Measurements from ENCODE around the gene LHPP.

Gene LHPP

GRCh38 chr10:124625831-124626238, 164.2 kb downstream of the LHPP start:
- no peak for DNase-seq (ENCODE audit: low read depth)

- no peak for DNase-seq (ENCODE audit: low read depth)
Measured at GRCh38 chr10:124626759-124627380, 165.2 kb downstream of the LHPP start.

- no peak for DNase-seq (ENCODE audit: low read depth)
Measured at GRCh38 chr10:124627866-124628675, 166.4 kb downstream of the LHPP start.

- DNase-seq (ENCODE audit: low read depth) = no peak
Measured at GRCh38 chr10:124628676-124629021, 167.0 kb downstream of the LHPP start.

GRCh38 chr10:124629415-124629814, 167.8 kb downstream of the LHPP start:
- DNase-seq (ENCODE audit: low read depth) = no peak

- DNase-seq (ENCODE audit: low read depth) = no peak
Measured at GRCh38 chr10:124629842-124630241, 168.2 kb downstream of the LHPP start.

GRCh38 chr10:124630551-124630950, 168.9 kb downstream of the LHPP start:
- DNase-seq (ENCODE audit: low read depth) = no peak

GRCh38 chr10:124632064-124632531, 170.5 kb downstream of the LHPP start:
- DNase-seq (ENCODE audit: low read depth) = no peak

- no peak for DNase-seq (ENCODE audit: low read depth)
Measured at GRCh38 chr10:124632566-124632965, 170.9 kb downstream of the LHPP start.

- no peak for DNase-seq (ENCODE audit: low read depth)
Measured at GRCh38 chr10:124636271-124636995, 174.8 kb downstream of the LHPP start.

GRCh38 chr10:124637091-124637700, 175.6 kb downstream of the LHPP start:
- no peak for DNase-seq (ENCODE audit: low read depth)

- no peak for DNase-seq (ENCODE audit: low read depth)
Measured at GRCh38 chr10:124637746-124638145, 176.1 kb downstream of the LHPP start.

GRCh38 chr10:124639206-124639605, 177.6 kb downstream of the LHPP start:
- no peak for DNase-seq (ENCODE audit: low read depth)

- no peak for DNase-seq (ENCODE audit: low read depth)
Measured at GRCh38 chr10:124639646-124640045, 178.0 kb downstream of the LHPP start.

- DNase-seq (ENCODE audit: low read depth) = no peak
Measured at GRCh38 chr10:124640056-124640455, 178.4 kb downstream of the LHPP start.

GRCh38 chr10:124640538-124641231, 179.1 kb downstream of the LHPP start:
- no peak for DNase-seq (ENCODE audit: low read depth)

- DNase-seq (ENCODE audit: low read depth) = no peak
Measured at GRCh38 chr10:124641282-124642087, 179.9 kb downstream of the LHPP start.

- DNase-seq (ENCODE audit: low read depth) = no peak
Measured at GRCh38 chr10:124642088-124642710, 180.6 kb downstream of the LHPP start.

GRCh38 chr10:124643330-124644009, 181.8 kb downstream of the LHPP start:
- DNase-seq (ENCODE audit: low read depth) = no peak

GRCh38 chr10:124644236-124644635, 182.6 kb downstream of the LHPP start:
- DNase-seq (ENCODE audit: low read depth) = no peak
